GM23248 (cell line): ENCODE data around the gene ASRGL1. TPM values are rescaled to one million over a fixed set of nuclear protein-coding genes. Genes with fewer than 3 reads are reported as not detected.
"Not testable (repeated sequence)": the region's sequence is repeated elsewhere in the genome, so short reads cannot be mapped to it uniquely, and the experiment has no call there.

Source experiments
- DNase-seq: peaks from one replicate; pipeline ENCODE4 v3.0.0-alpha.2; 2015
- H2AFZ ChIP-seq: fragments of 200-600 bp; sonication (generic); 2 replicates; pipeline ENCODE4 v1.6.1; 2016; ENCODE audit warnings: antibody characterized with exemption
- H3F3A ChIP-seq: fragments of 200-600 bp; sonication (generic); 2 replicates; pipeline ENCODE4 v1.6.1; 2016; ENCODE audit warnings: mild to moderate bottlenecking, antibody characterized with exemption, mixed run types; ENCODE audit not compliant: insufficient read depth
- H3K27ac ChIP-seq: fragments of 200-600 bp; sonication (generic); 2 replicates; pipeline ENCODE4 v1.5.1; 2016; ENCODE audit warnings: mild to moderate bottlenecking
- H3K27me3 ChIP-seq: fragments of 200-600 bp; sonication (generic); replicated peaks from 2 replicates; pipeline ENCODE4 v1.6.1; 2016; ENCODE audit warnings: mild to moderate bottlenecking; ENCODE audit not compliant: insufficient read depth
- H3K36me3 ChIP-seq: fragments of 200-600 bp; sonication (generic); 2 replicates; pipeline ENCODE4 v1.6.1; 2016; ENCODE audit warnings: low read depth, mild to moderate bottlenecking
- H3K4me1 ChIP-seq: fragments of 200-600 bp; sonication (generic); 2 replicates; pipeline ENCODE4 v1.6.1; 2016; ENCODE audit warnings: mild to moderate bottlenecking; ENCODE audit not compliant: insufficient read depth
- H3K4me2 ChIP-seq: fragments of 200-600 bp; sonication (generic); one replicate; pipeline ENCODE4 v1.6.1; 2016; ENCODE audit warnings: mild to moderate bottlenecking; ENCODE audit not compliant: unreplicated experiment
- H3K4me3 ChIP-seq: fragments of 200-600 bp; sonication (generic); 2 replicates; pipeline ENCODE4 v1.5.1; 2016; ENCODE audit warnings: mild to moderate bottlenecking
- H3K79me2 ChIP-seq: fragments of 200-600 bp; sonication (generic); 2 replicates; pipeline ENCODE4 v1.6.1; 2016; ENCODE audit warnings: mild to moderate bottlenecking; ENCODE audit not compliant: insufficient read depth
- H3K9ac ChIP-seq: fragments of 200-600 bp; sonication (generic); 2 replicates; pipeline ENCODE4 v1.6.1; 2016; ENCODE audit warnings: mild to moderate bottlenecking
- H3K9me2 ChIP-seq: fragments of 200-600 bp; sonication (generic); 2 replicates; pipeline ENCODE4 v1.6.1; 2016; ENCODE audit warnings: mixed run types, mild to moderate bottlenecking, moderate library complexity; ENCODE audit not compliant: insufficient read depth
- H3K9me3 ChIP-seq: fragments of 200-600 bp; sonication (generic); one replicate; pipeline ENCODE4 v1.6.1; 2017; ENCODE audit warnings: low read depth
- H4K20me1 ChIP-seq: fragments of 200-600 bp; sonication (generic); 2 replicates; pipeline ENCODE4 v1.6.0; 2016; ENCODE audit not compliant: insufficient read depth
- EZH2 ChIP-seq: fragments of 200-600 bp; sonication (generic); IDR thresholded peaks from 2 replicates; pipeline ENCODE4 v1.6.1; 2018; ENCODE audit warnings: antibody characterized with exemption, mild to moderate bottlenecking; ENCODE audit not compliant: insufficient read depth, poor library complexity, severe bottlenecking
- EZH2phosphoT487 ChIP-seq: fragments of 200-600 bp; sonication (generic); IDR thresholded peaks from 2 replicates; pipeline ENCODE4 v1.6.1; 2018; ENCODE audit warnings: antibody characterized with exemption, moderate library complexity, mild to moderate bottlenecking, low read depth; ENCODE audit not compliant: insufficient read depth
- WGBS, 2 experiments: methylation state at CpG; one replicate each; pipeline ENCODE4 v1.1.6; 2015 to 2017; ENCODE audit warnings: low lambda C conversion rate in 2 of 2, low coverage in 1 of 2; ENCODE audit errors: missing lambda C conversion rate in 2 of 2; 5-methylcytosine and 5-hydroxymethylcytosine counted together
- in situ Hi-C: fragments of 300-500 bp; cut with MboI; formaldehyde crosslinking; loops from 2 replicates; pipeline ENCODE4 v1.15.0; 2020
- polyA plus RNA-seq: library from polyadenylated mRNA; unstranded; fragments of >200 nt; fragmentation: Nextera tagmentation; extraction: Ambion mirVana; gene quantifications from 2 replicates; pipeline ENCODE4 v1.2.1, GENCODE V29; 2016
- total RNA-seq: library from RNA; depleted of rRNA; stranded (reverse); fragments of >200 nt; shearing (Covaris generic); gene quantifications from 2 replicates; pipeline ENCODE4 v1.2.3, GENCODE V29; 2014

ASRGL1 gene
- total and polyA plus RNA-seq, 2 experiments from 2014 or later = 0.43 to 0.59 TPM

DNA sequence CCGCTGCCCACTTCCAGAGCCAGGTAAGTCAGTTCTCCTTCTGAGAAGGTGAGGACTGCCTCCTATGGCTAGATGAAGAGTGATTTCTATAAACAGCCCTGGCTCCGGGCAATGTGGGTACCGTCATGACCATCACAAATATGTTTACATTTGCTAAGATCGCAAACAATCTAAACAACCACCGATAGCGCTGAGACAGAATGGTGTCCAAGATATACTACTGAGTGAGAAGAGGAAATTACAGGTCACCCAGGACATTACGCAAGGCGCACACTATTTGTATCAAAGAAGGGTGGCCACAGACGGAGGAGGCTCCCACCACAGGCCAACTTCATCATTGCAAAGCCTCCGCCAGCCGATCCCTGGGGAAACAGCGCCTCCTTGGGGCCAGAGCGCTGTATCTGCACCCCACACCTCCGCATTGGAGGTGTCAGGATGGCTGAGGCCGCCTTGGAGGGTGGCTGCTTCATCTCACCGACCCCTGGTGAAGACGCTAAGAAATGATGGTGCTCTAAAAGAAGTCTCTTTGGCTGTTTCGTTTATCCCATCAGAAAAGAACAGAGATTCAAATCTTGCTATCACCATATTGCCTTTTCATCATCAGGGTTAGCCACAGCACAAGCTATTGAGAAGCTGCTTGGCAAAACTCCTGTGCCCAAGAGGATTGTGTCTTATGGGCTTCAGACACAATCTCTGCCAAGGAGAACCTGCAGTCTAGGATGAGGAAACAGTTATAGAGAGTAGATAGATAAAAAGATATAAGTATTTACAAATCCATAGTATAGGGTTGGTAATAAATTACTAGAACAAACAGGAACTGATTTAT, 12.3 kb upstream of the ASRGL1 start:
- no peak overlapping the region for H3K27ac ChIP-seq
- no peaks in the 10 kb centered on the region for H3K79me2 ChIP-seq
- no peak overlapping the region for H3K4me3 ChIP-seq
- no peaks in the 10 kb centered on the region for H3K9me2 ChIP-seq
- no peak overlapping the region for H3K4me2 ChIP-seq
- no peak overlapping the region for H3K9ac ChIP-seq
- 0 out of 2 replicates have a peak, but pooled peaks cover 4% of the 10 kb centered on the region for H3K27me3 ChIP-seq
- H2AFZ ChIP-seq = no peak overlapping the region
- H3K9me3 ChIP-seq = no peaks in the 10 kb centered on the region
- no peaks in the 10 kb centered on the region for H4K20me1 ChIP-seq
- DNase-seq = peak; percentile 53
- H3F3A ChIP-seq = no peaks in the 10 kb centered on the region
- in situ Hi-C loops = no loop called here
- no peaks in the 10 kb centered on the region for H3K4me1 ChIP-seq
- TF ChIP-seq EZH2phosphoT487 = no peak
- no peak for TF ChIP-seq EZH2
- no peaks in the 10 kb centered on the region for H3K36me3 ChIP-seq
- 43 to 44% methylated on average over 18 of the region's 18 CpGs for WGBS, 2 experiments

GRCh38 chr11:62325781-62326180, 11.5 kb upstream of the ASRGL1 start:
- H3K9me2 ChIP-seq, H3K9ac ChIP-seq, H3K4me2 ChIP-seq, H3F3A ChIP-seq, H3K36me3 ChIP-seq, DNase-seq, in situ Hi-C loops, H3K27ac ChIP-seq, H3K27me3 ChIP-seq, H3K4me1 ChIP-seq, H2AFZ ChIP-seq, H4K20me1 ChIP-seq, H3K79me2 ChIP-seq, H3K9me3 ChIP-seq, H3K4me3 ChIP-seq: not testable (repeated sequence)
- WGBS, 2 experiments = 58 to 62% methylated on average over 5 of the region's 5 CpGs

DNA sequence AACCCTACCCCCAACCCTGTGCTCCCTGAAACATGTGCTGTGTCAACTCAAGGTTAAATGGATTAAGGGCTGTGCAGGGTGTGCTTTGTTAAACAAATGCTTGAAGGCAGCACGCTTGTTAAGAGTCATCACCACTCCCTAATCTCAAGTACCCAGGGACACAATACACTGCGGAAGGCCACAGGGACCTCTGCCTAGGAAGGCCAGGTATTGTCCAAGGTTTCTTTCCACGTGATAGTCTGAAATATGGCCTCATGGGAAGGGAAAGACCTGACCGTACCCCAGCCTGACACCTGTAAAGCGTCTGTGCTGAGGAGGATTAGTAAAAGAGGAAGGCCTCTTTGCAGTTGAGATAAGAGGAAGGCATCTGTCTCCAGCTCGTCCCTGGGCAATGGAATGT, 10.5 kb upstream of the ASRGL1 start:
- H2AFZ ChIP-seq, H3K9me3 ChIP-seq, H3K79me2 ChIP-seq, H3K36me3 ChIP-seq, DNase-seq, H3K27me3 ChIP-seq, H3K9me2 ChIP-seq, H3K9ac ChIP-seq, H3K4me1 ChIP-seq, in situ Hi-C loops, H3K4me2 ChIP-seq, H3F3A ChIP-seq, H3K27ac ChIP-seq, H3K4me3 ChIP-seq, H4K20me1 ChIP-seq: not testable (repeated sequence)
- WGBS, 2 experiments = 22 to 23% methylated on average over 6 of the region's 6 CpGs

DNA sequence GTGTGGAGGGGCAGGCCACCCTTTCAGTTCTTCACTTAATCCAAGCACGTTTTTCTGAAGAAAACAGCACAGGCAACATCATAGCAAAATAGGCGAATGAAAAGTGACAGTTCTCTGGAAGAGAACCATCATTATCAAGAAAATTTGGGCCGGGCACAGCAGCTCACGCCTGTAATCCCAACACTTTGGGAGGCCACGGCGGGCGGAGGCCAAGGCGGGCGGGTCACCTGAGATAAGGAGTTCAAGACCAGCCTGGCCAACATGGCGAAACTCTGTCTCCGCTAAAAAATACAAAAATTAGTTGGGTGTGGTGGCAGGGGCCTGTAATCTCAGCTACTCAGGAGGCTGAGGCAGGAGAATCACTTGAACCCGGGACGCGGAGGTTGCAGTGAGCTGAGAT, 9.7 kb upstream of the ASRGL1 start:
- H3K36me3 ChIP-seq, H3F3A ChIP-seq, DNase-seq, H3K9ac ChIP-seq, in situ Hi-C loops, H3K79me2 ChIP-seq, H3K9me2 ChIP-seq, H4K20me1 ChIP-seq, H3K4me3 ChIP-seq, H2AFZ ChIP-seq, H3K4me1 ChIP-seq, H3K9me3 ChIP-seq, H3K4me2 ChIP-seq, H3K27ac ChIP-seq: not testable (repeated sequence)
- peaks cover 16% of the 10 kb centered on the region for H3K27me3 ChIP-seq
- WGBS, 2 experiments = 71 to 74% methylated on average over 14 of the region's 14 CpGs

DNA sequence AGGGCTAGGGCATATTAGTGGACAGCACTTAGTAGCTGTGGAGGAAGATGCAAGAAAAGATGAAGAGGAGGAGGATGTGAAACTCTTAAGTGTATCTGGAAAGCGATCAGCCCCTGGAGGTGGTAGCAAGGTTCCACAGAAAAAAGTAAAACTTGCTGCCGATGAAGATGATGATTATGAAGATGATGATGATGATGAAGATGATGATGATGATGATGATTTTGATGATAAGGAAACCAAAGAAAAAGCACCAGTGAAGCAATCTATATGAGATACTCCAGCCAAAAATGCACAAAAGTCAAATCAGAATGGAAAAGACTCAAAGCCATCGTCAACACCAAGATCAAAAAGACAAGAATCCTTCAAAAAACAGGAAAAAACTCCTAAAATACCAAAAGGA, 6.0 kb upstream of the ASRGL1 start:
- H3F3A ChIP-seq, H4K20me1 ChIP-seq, H3K9me2 ChIP-seq, H3K9me3 ChIP-seq, H3K27ac ChIP-seq, H2AFZ ChIP-seq, H3K79me2 ChIP-seq, H3K4me2 ChIP-seq, in situ Hi-C loops, DNase-seq, H3K9ac ChIP-seq, H3K4me3 ChIP-seq, H3K36me3 ChIP-seq, H3K4me1 ChIP-seq: not testable (repeated sequence)
- 48 to 52% methylated on average over 3 of the region's 3 CpGs for WGBS, 2 experiments
- peaks cover 31% of the 10 kb centered on the region for H3K27me3 ChIP-seq
